ENCODE measurements around the gene RGP1.

The RGP1 gene

GRCh38 chr9:35734096-35734495 is 15.0 kb upstream of the RGP1 start:
- no peak for TF ChIP-seq CTCF (IDR thresholded peaks at IDR 0.05)
- peaks cover 10% of the 10 kb centered on the region for H3K4me1 Mint-ChIP-seq
- peaks cover 11% of the 10 kb centered on the region for H3K36me3 Mint-ChIP-seq (ENCODE audit: low read depth)
- no peak overlapping the region for H3K4me3 Mint-ChIP-seq
- H3K27ac Mint-ChIP-seq = no peak overlapping the region
- no peak for DNase-seq
- H3K9me3 Mint-ChIP-seq = no peaks in the 10 kb centered on the region
- peaks cover 2% of the 10 kb centered on the region for H3K27me3 Mint-ChIP-seq (ENCODE audit: low read depth, poor library complexity)

- Mint-ChIP-seq H3K27me3 (ENCODE audit: low read depth, poor library complexity) (peaks cover 2% of the 10 kb centered on the region), H3K4me1 (peaks cover 10% of the 10 kb centered on the region), H3K9me3 (no peaks in the 10 kb centered on the region), H3K36me3 (ENCODE audit: low read depth) (peaks cover 16% of the 10 kb centered on the region), H3K27ac (peak overlapping the region; percentile 51), H3K4me3 (no peak overlapping the region)
- peak; percentile 72 for DNase-seq
- TF ChIP-seq CTCF (IDR thresholded peaks at IDR 0.05) = peak; percentile 71
These were observed 12.9 kb upstream of the RGP1 start for GRCh38 chr9:35736201-35736633.

GRCh38 chr9:35737143-35737542 is 11.9 kb upstream of the RGP1 start:
- Mint-ChIP-seq H3K36me3 (ENCODE audit: low read depth) (peaks cover 21% of the 10 kb centered on the region), H3K4me3 (no peak overlapping the region), H3K4me1 (peaks cover 10% of the 10 kb centered on the region), H3K9me3 (no peaks in the 10 kb centered on the region), H3K27ac (no peak overlapping the region), H3K27me3 (ENCODE audit: low read depth, poor library complexity) (peaks cover 2% of the 10 kb centered on the region)
- DNase-seq = no peak
- no peak for TF ChIP-seq CTCF (IDR thresholded peaks at IDR 0.05)

- Mint-ChIP-seq H3K4me1 (peaks cover 5% of the 10 kb centered on the region), H3K27ac (no peak overlapping the region), H3K36me3 (ENCODE audit: low read depth) (peaks cover 28% of the 10 kb centered on the region), H3K27me3 (ENCODE audit: low read depth, poor library complexity) (peaks cover 3% of the 10 kb centered on the region), H3K9me3 (no peaks in the 10 kb centered on the region), H3K4me3 (no peak overlapping the region)
- no peak for DNase-seq
- no peak for TF ChIP-seq CTCF (IDR thresholded peaks at IDR 0.05)
These were observed 10.9 kb upstream of the RGP1 start for GRCh38 chr9:35738186-35738585.

GRCh38 chr9:35738924-35739323 is 10.2 kb upstream of the RGP1 start:
- Mint-ChIP-seq H3K4me3 (no peak overlapping the region), H3K27me3 (ENCODE audit: low read depth, poor library complexity) (peaks cover 3% of the 10 kb centered on the region), H3K4me1 (no peaks in the 10 kb centered on the region), H3K36me3 (ENCODE audit: low read depth) (peaks cover 33% of the 10 kb centered on the region), H3K9me3 (no peaks in the 10 kb centered on the region), H3K27ac (no peak overlapping the region)
- TF ChIP-seq CTCF (IDR thresholded peaks at IDR 0.05) = no peak
- no peak for DNase-seq

- TF ChIP-seq CTCF (IDR thresholded peaks at IDR 0.05) = no peak
- H3K9me3 Mint-ChIP-seq = no peaks in the 10 kb centered on the region
- H3K27me3 Mint-ChIP-seq (ENCODE audit: low read depth, poor library complexity) = peaks cover 3% of the 10 kb centered on the region
- no peak for DNase-seq
- H3K36me3 Mint-ChIP-seq (ENCODE audit: low read depth) = peaks cover 34% of the 10 kb centered on the region
- H3K4me3 Mint-ChIP-seq = no peak overlapping the region
- H3K4me1 Mint-ChIP-seq = no peaks in the 10 kb centered on the region
- H3K27ac Mint-ChIP-seq = no peak overlapping the region
These were observed 8.8 kb upstream of the RGP1 start for GRCh38 chr9:35740243-35740642.

Measured in nephron progenitor cell (in vitro differentiated cells).